Left lung (tissue), 10 donors: Measurements from ENCODE around the gene SPEM1. TPM values are rescaled to one million over a fixed set of nuclear protein-coding genes. Genes with fewer than 3 reads are reported as not detected.

Experiments used
- ATAC-seq: fragments of 200-7000 bp; cut with Tn5 transposase; one replicate; pipeline ENCODE4 v1.9.1; 2020; ENCODE audit warnings: moderate library complexity
- DNase-seq, 4 donors: peaks; one replicate each; pipeline ENCODE4 v3.0.0-alpha.2; 2013 to 2020
- H3K27ac ChIP-seq, 2 donors: fragments of 200-600 bp; sonication (generic) in 1 of 2; one replicate each; pipeline versions ENCODE4 v1.5.0 to v1.8.0; 2020 to 2021
- H3K27me3 ChIP-seq, 2 donors: fragments of 200-600 bp; sonication (generic) in 1 of 2; one replicate each; pipeline versions ENCODE4 v1.5.0 to v1.8.0; 2020 to 2021
- H3K36me3 ChIP-seq, 2 donors: fragments of 200-600 bp; sonication (generic) in 1 of 2; one replicate each; pipeline versions ENCODE4 v1.5.0 to v1.8.0; 2020 to 2021
- H3K4me1 ChIP-seq, 2 donors: fragments of 200-600 bp; one replicate each; pipeline ENCODE4 v1.8.0; 2021
- H3K4me3 ChIP-seq, 2 donors: fragments of 200-600 bp; sonication (generic) in 1 of 2; one replicate each; pipeline versions ENCODE4 v1.5.0 to v1.8.0; 2020 to 2021; ENCODE audit warnings: mild to moderate bottlenecking in 1 of 2
- H3K9me3 ChIP-seq, 2 donors: fragments of 200-600 bp; sonication (generic) in 1 of 2; one replicate each; pipeline versions ENCODE4 v1.5.0 to v1.8.0; 2020 to 2021
- intact Hi-C, 2 donors: fragments of 100-400 bp; cut with DNase I; formaldehyde crosslinking; loops; one replicate each; pipeline versions ENCODE4 v1.11.2 to v1.14.2; 2022
- polyA plus RNA-seq, 6 donors: library from polyadenylated mRNA; unstranded; fragments of 120-200 nt; gene quantifications; one replicate each; pipeline ENCODE4 v1.2.1, GENCODE V29; 2013; ENCODE audit not compliant: insufficient read length in 6 of 6
- total RNA-seq, 2 donors: library from RNA; stranded (reverse); fragmentation: NEBNext Ultra II Directional; extraction: Animal tissue kit (Norgen Biotek cat#: 25700); gene quantifications; one replicate each; pipeline ENCODE4 v1.2.1, GENCODE V29; 2021
- TF ChIP-seq, protein P1 (sequence below), 2 donors: fragments of 200-600 bp; sonication (generic) in 1 of 2; IDR thresholded peaks; one replicate each; pipeline versions ENCODE4 v1.5.0 to v1.8.0; 2021; ENCODE audit warnings: antibody characterized with exemption in 2 of 2
- donor health status: DM: no; HTN: yes; CAD: no.
- donor health status: DM: no; HTN: no; CAD: no.

The SPEM1 gene
- total and polyA plus RNA-seq, 8 donors, result not detected

DNA sequence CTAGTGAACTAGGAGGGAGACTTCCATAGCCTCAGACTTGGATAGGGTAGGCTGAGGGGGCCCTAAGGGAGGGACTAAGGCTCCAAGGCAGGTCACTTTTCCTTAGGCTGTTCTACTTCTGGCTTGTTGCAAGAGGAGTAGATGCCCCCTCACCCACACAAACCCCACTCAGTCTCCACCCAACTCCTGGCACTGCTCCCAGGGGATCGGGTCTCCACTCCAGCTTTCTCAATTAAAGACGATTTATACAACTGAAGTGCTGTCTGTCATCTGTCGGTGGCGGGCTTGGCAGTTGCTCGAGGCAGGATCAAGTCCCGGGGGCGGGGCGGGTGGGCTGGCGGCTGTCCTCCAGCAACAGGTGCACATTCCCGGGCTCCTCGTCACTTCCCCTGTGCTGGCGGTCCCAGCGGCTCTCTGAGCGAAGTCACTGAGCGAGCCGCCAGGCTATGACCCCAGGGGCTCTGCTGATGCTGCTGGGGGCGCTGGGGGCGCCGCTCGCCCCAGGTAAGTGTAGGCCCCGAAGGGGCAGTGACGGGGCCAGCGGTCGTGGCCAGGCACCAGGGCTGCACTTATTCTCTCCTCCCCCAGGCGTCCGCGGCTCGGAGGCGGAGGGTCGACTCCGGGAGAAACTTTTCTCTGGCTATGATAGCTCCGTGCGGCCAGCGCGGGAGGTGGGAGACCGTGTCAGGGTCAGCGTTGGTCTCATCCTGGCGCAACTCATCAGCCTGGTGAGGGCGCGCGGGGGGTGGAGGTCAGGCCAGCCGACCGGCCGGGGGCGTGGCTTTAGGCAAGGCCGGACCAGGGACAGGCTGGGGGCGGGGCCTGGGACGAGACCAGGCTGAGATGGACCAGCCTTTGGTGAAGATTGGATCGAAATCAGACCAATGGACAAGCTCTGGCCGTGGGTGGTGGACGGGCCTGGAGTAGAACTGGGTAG, 24.8 kb downstream of the SPEM1 start, which contains the start of gene CHRNB1:
TSS of gene CHRNB1 (plus strand) at position 380 of the 937 bp plus-strand sequence. CDS start at position 447, 67 bp downstream.
- Histone ChIP-seq H3K27me3 (peaks cover 15 to 77% of the 10 kb centered on the region in 2 donors), H3K9me3 (no peaks in the 10 kb centered on the region), H3K36me3 (no peaks in the 10 kb centered on the region), H3K4me1 (peaks cover 12 to 27% of the 10 kb centered on the region in 2 donors), H3K27ac (no peak within 1 kb of the TSS), H3K4me3 (peak within 1 kb of the TSS; percentile 33 to 50)
- DNase-seq (peak in 2 of 4 donors; percentile 81 to 96), ATAC-seq (peak; percentile 96)
- intact Hi-C loops, result no loop called here
- TF ChIP-seq, protein P1, sequence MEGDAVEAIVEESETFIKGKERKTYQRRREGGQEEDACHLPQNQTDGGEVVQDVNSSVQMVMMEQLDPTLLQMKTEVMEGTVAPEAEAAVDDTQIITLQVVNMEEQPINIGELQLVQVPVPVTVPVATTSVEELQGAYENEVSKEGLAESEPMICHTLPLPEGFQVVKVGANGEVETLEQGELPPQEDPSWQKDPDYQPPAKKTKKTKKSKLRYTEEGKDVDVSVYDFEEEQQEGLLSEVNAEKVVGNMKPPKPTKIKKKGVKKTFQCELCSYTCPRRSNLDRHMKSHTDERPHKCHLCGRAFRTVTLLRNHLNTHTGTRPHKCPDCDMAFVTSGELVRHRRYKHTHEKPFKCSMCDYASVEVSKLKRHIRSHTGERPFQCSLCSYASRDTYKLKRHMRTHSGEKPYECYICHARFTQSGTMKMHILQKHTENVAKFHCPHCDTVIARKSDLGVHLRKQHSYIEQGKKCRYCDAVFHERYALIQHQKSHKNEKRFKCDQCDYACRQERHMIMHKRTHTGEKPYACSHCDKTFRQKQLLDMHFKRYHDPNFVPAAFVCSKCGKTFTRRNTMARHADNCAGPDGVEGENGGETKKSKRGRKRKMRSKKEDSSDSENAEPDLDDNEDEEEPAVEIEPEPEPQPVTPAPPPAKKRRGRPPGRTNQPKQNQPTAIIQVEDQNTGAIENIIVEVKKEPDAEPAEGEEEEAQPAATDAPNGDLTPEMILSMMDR (IDR thresholded peaks at IDR 0.05), result no peak

DNA sequence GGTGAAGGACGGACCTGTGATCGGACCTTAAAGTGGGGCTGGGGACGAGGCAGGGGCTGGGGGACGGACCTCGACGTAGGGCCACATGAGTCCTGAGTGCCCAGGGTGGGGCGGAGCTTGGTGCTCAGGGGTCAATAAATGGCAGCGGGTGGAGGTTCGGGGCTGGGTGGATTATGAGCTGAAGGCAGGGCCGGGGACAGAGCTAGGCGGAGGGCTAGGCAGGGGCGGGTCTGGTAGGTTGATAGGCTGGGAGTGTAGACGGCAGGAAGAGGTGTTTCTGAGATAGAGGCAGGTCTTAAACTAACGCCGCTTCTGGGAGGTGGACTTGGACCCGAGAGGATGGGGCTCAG, 25.5 kb downstream of the SPEM1 start:
- no peak for DNase-seq
- peak; percentile 63 for ATAC-seq
- no peak overlapping the region for H3K27ac ChIP-seq
- H3K9me3 ChIP-seq, result no peaks in the 10 kb centered on the region
- TF ChIP-seq, protein P1 (IDR thresholded peaks at IDR 0.05), result no peak
- H3K4me3 ChIP-seq, result peak overlapping the region; percentile 33 to 50
- intact Hi-C loops, result no loop called here
- H3K4me1 ChIP-seq, result peaks cover 5 to 20% of the 10 kb centered on the region in 2 donors
- H3K27me3 ChIP-seq, result peaks cover 9 to 71% of the 10 kb centered on the region in 2 donors
- H3K36me3 ChIP-seq, result no peaks in the 10 kb centered on the region

DNA sequence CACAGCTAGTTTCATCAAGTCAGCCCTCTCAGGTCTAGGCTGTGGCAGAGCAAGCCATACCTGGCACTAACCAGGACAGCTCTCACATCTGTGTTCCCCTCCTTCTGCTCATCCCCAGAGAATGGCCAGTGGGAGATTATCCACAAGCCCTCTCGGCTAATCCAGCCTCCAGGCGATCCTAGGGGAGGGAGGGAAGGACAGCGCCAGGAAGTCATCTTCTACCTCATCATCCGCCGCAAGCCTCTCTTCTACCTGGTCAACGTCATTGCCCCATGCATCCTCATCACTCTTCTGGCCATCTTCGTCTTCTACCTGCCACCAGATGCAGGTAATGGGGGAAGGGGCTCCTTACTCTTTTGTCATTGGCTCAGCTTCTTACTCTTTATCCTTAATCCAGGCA, 28.3 kb downstream of the SPEM1 start:
- peaks cover 8 to 48% of the 10 kb centered on the region in 2 donors for H3K27me3 ChIP-seq
- DNase-seq (no peak), ATAC-seq (no peak)
- peaks cover 3 to 18% of the 10 kb centered on the region in 2 donors for H3K4me1 ChIP-seq
- no peaks in the 10 kb centered on the region for H3K9me3 ChIP-seq
- no peaks in the 10 kb centered on the region for H3K36me3 ChIP-seq
- intact Hi-C loops, result no loop called here
- TF ChIP-seq, protein P1 (IDR thresholded peaks at IDR 0.05), result no peak
- no peak overlapping the region for H3K4me3 ChIP-seq
- no peak overlapping the region for H3K27ac ChIP-seq

DNA sequence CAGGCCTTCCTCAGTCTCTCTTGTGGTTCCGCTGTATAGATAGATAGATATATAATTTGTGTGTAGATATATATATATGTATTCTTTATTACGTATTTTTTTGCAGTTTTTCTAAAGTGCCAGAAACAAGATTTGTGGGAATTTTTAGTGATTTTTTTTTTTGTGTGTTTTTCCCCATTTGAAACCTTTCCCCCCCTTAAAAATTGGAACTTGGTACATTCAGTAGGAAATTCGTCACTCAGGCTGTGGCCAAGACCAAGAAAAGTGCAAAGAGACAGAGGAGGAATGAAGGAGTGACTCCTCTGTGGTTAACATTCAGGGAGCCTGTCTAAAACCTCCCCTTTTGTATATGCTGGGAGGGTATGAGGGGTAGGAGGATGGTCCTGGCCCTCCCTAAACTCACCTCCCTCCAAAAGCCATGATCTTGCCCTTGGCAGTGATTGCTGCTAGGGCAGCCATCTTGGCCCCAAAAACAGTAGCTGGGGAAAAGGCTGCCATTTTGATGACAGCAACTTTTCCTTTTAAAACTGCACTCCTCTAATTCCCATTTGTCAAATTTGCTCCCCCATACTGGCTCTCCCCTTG, 39.9 kb downstream of the SPEM1 start:
- DNase-seq (no peak), ATAC-seq (no peak)
- TF ChIP-seq, protein P1 (IDR thresholded peaks at IDR 0.05), result no peak
- Histone ChIP-seq H3K27ac (no peak overlapping the region), H3K4me1 (peaks cover 4 to 15% of the 10 kb centered on the region in 2 donors), H3K9me3 (no peaks in the 10 kb centered on the region), H3K36me3 (peaks cover 4 to 27% of the 10 kb centered on the region in 2 donors), H3K27me3 (no peaks in the 10 kb centered on the region), H3K4me3 (no peak overlapping the region)
- intact Hi-C loops, result no loop called here
